Astrocyte (in vitro differentiated cells and primary cell): ENCODE results near the gene ZFAND6. TPM values are rescaled to one million over a fixed set of nuclear protein-coding genes. Genes with fewer than 3 reads are reported as not detected.

ENCODE experiments used
- DNase-seq: peaks from one replicate; pipeline ENCODE4 v3.0.0-alpha.2; 2010; ENCODE audit warnings: low read depth
- FAIRE-seq: peaks from 2 replicates; lab custom pipeline; 2011; peaks lifted over from hg19 to GRCh38; lab: Jason Lieb, UNC
- H2AFZ ChIP-seq: 2 replicates; pipeline ENCODE4 v1.6.0; 2012; ENCODE audit warnings: low read depth, low read length, inconsistent platforms
- H3K27ac ChIP-seq: 2 replicates; pipeline ENCODE4 v1.5.1; 2011; ENCODE audit warnings: low read depth, low read length, inconsistent platforms
- H3K27me3 ChIP-seq: 2 replicates; pipeline ENCODE4 v1.6.0; 2011; ENCODE audit warnings: low read length, inconsistent platforms; ENCODE audit not compliant: insufficient read depth
- H3K36me3 ChIP-seq: 2 replicates; pipeline ENCODE4 v1.5.1; 2011; ENCODE audit warnings: low read length, inconsistent platforms; ENCODE audit not compliant: insufficient read depth
- H3K4me1 ChIP-seq: 2 replicates; pipeline ENCODE4 v1.5.1; 2011; ENCODE audit warnings: low read length, inconsistent platforms; ENCODE audit not compliant: insufficient read depth
- H3K4me2 ChIP-seq: 2 replicates; pipeline ENCODE4 v1.6.0; 2012; ENCODE audit warnings: low read length, inconsistent platforms
- H3K4me3 ChIP-seq: 2 replicates; pipeline ENCODE4 v1.5.1; 2011; ENCODE audit warnings: low read depth, mild to moderate bottlenecking, low read length, inconsistent platforms; ENCODE audit not compliant: insufficient read depth
- H3K79me2 ChIP-seq: 2 replicates; pipeline ENCODE4 v1.6.0; 2012; ENCODE audit warnings: mild to moderate bottlenecking, low read length, inconsistent platforms; ENCODE audit not compliant: insufficient read depth
- H3K9ac ChIP-seq: 2 replicates; pipeline ENCODE4 v1.6.0; 2012; ENCODE audit warnings: mild to moderate bottlenecking, low read length, inconsistent platforms
- H3K9me3 ChIP-seq: 2 replicates; pipeline ENCODE4 v1.5.1; 2012; ENCODE audit warnings: low read depth, mild to moderate bottlenecking, low read length, inconsistent platforms; ENCODE audit not compliant: insufficient read depth
- H4K20me1 ChIP-seq: 2 replicates; pipeline ENCODE4 v1.6.0; 2012; ENCODE audit warnings: low read length, inconsistent platforms; ENCODE audit not compliant: insufficient read depth
- H3K27ac Mint-ChIP-seq: one replicate; pipeline ENCODE4 v1.8.0; 2021; ENCODE audit warnings: mild to moderate bottlenecking, mixed read lengths; ENCODE audit not compliant: unreplicated experiment
- H3K27me3 Mint-ChIP-seq: one replicate; pipeline ENCODE4 v1.8.0; 2021; ENCODE audit warnings: low read depth, mixed read lengths; ENCODE audit not compliant: unreplicated experiment
- H3K36me3 Mint-ChIP-seq: one replicate; pipeline ENCODE4 v1.8.0; 2021; ENCODE audit warnings: low read depth, mixed read lengths; ENCODE audit not compliant: unreplicated experiment
- H3K4me1 Mint-ChIP-seq: one replicate; pipeline ENCODE4 v1.8.0; 2021; ENCODE audit warnings: low read depth, mixed read lengths; ENCODE audit not compliant: unreplicated experiment
- H3K4me3 Mint-ChIP-seq: one replicate; pipeline ENCODE4 v1.8.0; 2021; ENCODE audit warnings: mild to moderate bottlenecking, moderate library complexity, mixed read lengths; ENCODE audit not compliant: unreplicated experiment
- H3K9me3 Mint-ChIP-seq: one replicate; pipeline ENCODE4 v1.8.0; 2021; ENCODE audit warnings: mild to moderate bottlenecking, mixed read lengths; ENCODE audit not compliant: unreplicated experiment
- EZH2 ChIP-seq: IDR thresholded peaks from 2 replicates; pipeline ENCODE4 v1.6.1; 2012; ENCODE audit warnings: mild to moderate bottlenecking, low read length, inconsistent platforms; ENCODE audit not compliant: insufficient read depth
- total RNA-seq: library from RNA; stranded (reverse); gene quantifications from 2 replicates; pipeline ENCODE4 v1.2.1, GENCODE V29; 2021
- TF ChIP-seq, protein P1 (sequence below): IDR thresholded peaks from 2 replicates; pipeline ENCODE4 v1.5.1; 2011; ENCODE audit warnings: low read depth, mild to moderate bottlenecking, inconsistent platforms, low read length, moderate library complexity; ENCODE audit not compliant: insufficient read depth

The ZFAND6 gene
- total RNA-seq, 1 donor from 2014 or later = 70.0 TPM

DNA sequence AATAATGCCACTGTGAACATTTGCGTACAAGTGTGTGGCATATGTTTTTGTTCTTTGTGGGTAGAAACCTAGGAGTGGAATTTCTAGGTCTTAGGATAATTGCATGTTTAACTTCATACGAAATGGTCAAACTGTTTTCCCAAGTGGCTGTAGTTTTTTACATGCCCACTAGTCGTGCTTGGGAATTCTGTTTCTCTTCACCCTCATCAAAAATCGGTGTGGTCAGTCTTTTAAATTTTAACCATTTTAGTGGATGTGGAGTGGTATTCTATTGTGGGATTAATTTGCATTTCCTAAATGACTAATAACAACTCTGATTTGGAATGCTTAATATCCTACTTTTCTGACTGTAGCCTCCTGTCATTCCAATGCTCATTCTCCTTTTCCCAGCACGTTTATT is 27.6 kb downstream of the ZFAND6 start:
- Histone ChIP-seq H3K27ac (no peak overlapping the region), H4K20me1 (peaks cover 79% of the 10 kb centered on the region), H3K27me3 (no peaks in the 10 kb centered on the region), H3K79me2 (peaks cover 97% of the 10 kb centered on the region), H3K36me3 (no peaks in the 10 kb centered on the region), H3K9me3 (no peaks in the 10 kb centered on the region), H3K4me2 (peak overlapping the region; percentile 4), H3K4me1 (no peaks in the 10 kb centered on the region), H3K9ac (no peak overlapping the region), H2AFZ (no peak overlapping the region), H3K4me3 (no peak overlapping the region)
- Mint-ChIP-seq H3K4me1 (peaks cover 2% of the 10 kb centered on the region), H3K9me3 (no peaks in the 10 kb centered on the region), H3K4me3 (no peak overlapping the region), H3K27ac (no peak overlapping the region), H3K27me3 (no peaks in the 10 kb centered on the region), H3K36me3 (peaks cover 4% of the 10 kb centered on the region)
- no peak for DNase-seq
- TF ChIP-seq EZH2 = no peak
- TF ChIP-seq, protein P1, sequence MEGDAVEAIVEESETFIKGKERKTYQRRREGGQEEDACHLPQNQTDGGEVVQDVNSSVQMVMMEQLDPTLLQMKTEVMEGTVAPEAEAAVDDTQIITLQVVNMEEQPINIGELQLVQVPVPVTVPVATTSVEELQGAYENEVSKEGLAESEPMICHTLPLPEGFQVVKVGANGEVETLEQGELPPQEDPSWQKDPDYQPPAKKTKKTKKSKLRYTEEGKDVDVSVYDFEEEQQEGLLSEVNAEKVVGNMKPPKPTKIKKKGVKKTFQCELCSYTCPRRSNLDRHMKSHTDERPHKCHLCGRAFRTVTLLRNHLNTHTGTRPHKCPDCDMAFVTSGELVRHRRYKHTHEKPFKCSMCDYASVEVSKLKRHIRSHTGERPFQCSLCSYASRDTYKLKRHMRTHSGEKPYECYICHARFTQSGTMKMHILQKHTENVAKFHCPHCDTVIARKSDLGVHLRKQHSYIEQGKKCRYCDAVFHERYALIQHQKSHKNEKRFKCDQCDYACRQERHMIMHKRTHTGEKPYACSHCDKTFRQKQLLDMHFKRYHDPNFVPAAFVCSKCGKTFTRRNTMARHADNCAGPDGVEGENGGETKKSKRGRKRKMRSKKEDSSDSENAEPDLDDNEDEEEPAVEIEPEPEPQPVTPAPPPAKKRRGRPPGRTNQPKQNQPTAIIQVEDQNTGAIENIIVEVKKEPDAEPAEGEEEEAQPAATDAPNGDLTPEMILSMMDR = peak; percentile 27
- FAIRE-seq = no peak

DNA sequence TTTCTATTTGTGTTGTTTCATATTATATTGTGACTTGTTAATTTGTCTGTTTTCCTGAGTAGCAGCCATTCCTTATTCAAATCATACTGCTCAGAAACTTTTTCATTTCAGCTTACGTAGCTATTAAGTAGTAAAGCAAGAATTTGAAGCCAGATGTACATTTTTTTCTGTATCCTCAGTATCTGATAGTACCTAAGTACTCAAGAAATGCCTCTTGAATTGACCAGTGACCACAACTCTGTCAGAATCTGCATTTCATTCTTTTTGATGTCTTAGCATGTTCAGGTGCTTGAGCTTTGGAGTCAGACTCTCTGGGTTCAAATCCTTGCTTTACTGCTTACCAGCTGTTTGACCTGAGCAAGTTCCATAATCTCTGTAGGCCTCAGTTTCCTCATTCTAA is 30.6 kb downstream of the ZFAND6 start:
- Histone ChIP-seq H2AFZ (no peak overlapping the region), H3K4me3 (no peak overlapping the region), H3K79me2 (peaks cover 92% of the 10 kb centered on the region), H4K20me1 (peaks cover 72% of the 10 kb centered on the region), H3K9ac (no peak overlapping the region), H3K36me3 (no peaks in the 10 kb centered on the region), H3K27ac (no peak overlapping the region), H3K9me3 (no peaks in the 10 kb centered on the region), H3K27me3 (no peaks in the 10 kb centered on the region), H3K4me2 (no peak overlapping the region), H3K4me1 (no peaks in the 10 kb centered on the region)
- FAIRE-seq (no peak), DNase-seq (peak; percentile 50)
- Mint-ChIP-seq H3K9me3 (no peaks in the 10 kb centered on the region), H3K27me3 (no peaks in the 10 kb centered on the region), H3K4me3 (no peak overlapping the region), H3K4me1 (peaks cover 9% of the 10 kb centered on the region), H3K27ac (peak overlapping the region; percentile 73), H3K36me3 (peaks cover 4% of the 10 kb centered on the region)
- TF ChIP-seq EZH2 = no peak
- TF ChIP-seq, protein P1 = no peak

DNA sequence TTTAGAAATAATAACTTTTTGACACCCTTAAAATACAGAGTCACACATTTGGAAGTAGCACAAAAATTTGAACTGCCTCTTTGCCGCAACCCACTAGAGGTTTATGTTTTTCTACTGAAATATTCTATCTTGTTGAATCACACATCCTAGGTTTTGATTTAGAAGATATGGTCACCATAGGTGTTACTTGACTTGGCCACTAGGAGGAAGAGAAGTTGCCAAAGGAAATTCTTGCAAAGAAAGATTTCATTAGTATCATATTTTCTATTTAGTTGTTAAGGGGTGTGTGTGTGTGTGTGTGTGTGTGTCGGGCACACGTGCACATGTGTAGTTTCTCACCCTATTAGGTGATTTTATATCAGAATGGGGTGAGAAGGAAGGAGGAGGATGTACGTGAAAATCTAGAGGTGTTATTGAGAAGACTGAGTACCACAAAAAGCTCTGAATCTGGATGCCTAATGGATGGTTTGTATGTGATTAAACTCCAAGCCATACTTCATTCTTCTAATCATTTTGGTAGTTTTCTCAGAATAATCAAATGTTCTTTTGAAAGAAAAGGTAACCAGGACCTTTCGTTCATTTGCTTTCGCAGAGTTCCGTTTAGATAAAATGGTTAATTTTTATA is 31.5 kb downstream of the ZFAND6 start:
- no peak for DNase-seq
- Histone ChIP-seq H3K4me3 (no peak overlapping the region), H3K9me3 (no peaks in the 10 kb centered on the region), H3K79me2 (peaks cover 92% of the 10 kb centered on the region), H3K36me3 (no peaks in the 10 kb centered on the region), H3K4me1 (no peaks in the 10 kb centered on the region), H3K27ac (no peak overlapping the region), H2AFZ (no peak overlapping the region), H3K4me2 (no peak overlapping the region), H3K27me3 (no peaks in the 10 kb centered on the region), H3K9ac (no peak overlapping the region), H4K20me1 (peaks cover 79% of the 10 kb centered on the region)
- no peak for FAIRE-seq
- TF ChIP-seq, protein P1 = peak; percentile 33
- no peak for TF ChIP-seq EZH2
- Mint-ChIP-seq H3K27ac (no peak overlapping the region), H3K4me1 (peaks cover 9% of the 10 kb centered on the region), H3K27me3 (no peaks in the 10 kb centered on the region), H3K9me3 (no peaks in the 10 kb centered on the region), H3K36me3 (peaks cover 4% of the 10 kb centered on the region), H3K4me3 (no peak overlapping the region)
